HG03378 (cell line): ENCODE measurements around the gene PEX16.
A peak's percentile ranks its signal among the peaks of the same experiment; 100 is the strongest.

Experiments
- ATAC-seq: cut with Tn5 transposase; IDR thresholded peaks from one replicate; pipeline ENCODE4 v1.9.1; 2021; ENCODE audit warnings: mild to moderate bottlenecking, moderate library complexity; ENCODE audit not compliant: unreplicated experiment

The PEX16 gene

GRCh38 chr11:45931739-45932138 lies 14.1 kb upstream of the PEX16 start:
- ATAC-seq: no peak

- ATAC-seq: no peak
Measured at GRCh38 chr11:45930951-45931570, 13.4 kb upstream of the PEX16 start.

GRCh38 chr11:45930031-45930794 lies 12.5 kb upstream of the PEX16 start:
- peak; percentile 94 for ATAC-seq

GRCh38 chr11:45929486-45930030 lies 11.9 kb upstream of the PEX16 start:
- ATAC-seq: no peak

GRCh38 chr11:45928535-45929215 lies 11.0 kb upstream of the PEX16 start:
- ATAC-seq: no peak

- no peak for ATAC-seq
Measured at GRCh38 chr11:45927684-45928413, 10.2 kb upstream of the PEX16 start.

- no peak for ATAC-seq
Measured at GRCh38 chr11:45927332-45927683, 9.6 kb upstream of the PEX16 start.

- ATAC-seq: no peak
Measured at GRCh38 chr11:45926536-45927331, 9.1 kb upstream of the PEX16 start.

GRCh38 chr11:45926001-45926401 lies 8.3 kb upstream of the PEX16 start:
- no peak for ATAC-seq

- no peak for ATAC-seq
Measured at GRCh38 chr11:45925550-45925949, 7.9 kb upstream of the PEX16 start.

GRCh38 chr11:45924927-45925326 lies 7.2 kb upstream of the PEX16 start:
- no peak for ATAC-seq

GRCh38 chr11:45924036-45924915 lies 6.6 kb upstream of the PEX16 start:
- no peak for ATAC-seq

- no peak for ATAC-seq
Measured at GRCh38 chr11:45922425-45923082, 4.9 kb upstream of the PEX16 start, which contains the start of gene LARGE2. Gene LARGE2, plus strand, starts transcription at chr11:45922656. Its CDS starts 227 bp downstream, at chr11:45922883.

GRCh38 chr11:45921561-45922424 lies 4.1 kb upstream of the PEX16 start:
- ATAC-seq: no peak

- no peak for ATAC-seq
Measured at GRCh38 chr11:45920531-45921477, 3.1 kb upstream of the PEX16 start.

GRCh38 chr11:45919806-45920530 lies 2.3 kb upstream of the PEX16 start:
- no peak for ATAC-seq
